GM18873 (cell line): ENCODE measurements around the gene CCNQ.

Experiments
- ATAC-seq: cut with Tn5 transposase; IDR thresholded peaks from one replicate; pipeline ENCODE4 v1.9.1; 2021; ENCODE audit warnings: mild to moderate bottlenecking, moderate library complexity, moderate number of reproducible peaks; ENCODE audit not compliant: unreplicated experiment, low FRiP score

CCNQ gene

GRCh38 chrX:153578889-153579288 is 20.1 kb downstream of the CCNQ start:
- no peak for ATAC-seq

GRCh38 chrX:153578200-153578835 is 20.6 kb downstream of the CCNQ start:
- ATAC-seq = no peak

DNA sequence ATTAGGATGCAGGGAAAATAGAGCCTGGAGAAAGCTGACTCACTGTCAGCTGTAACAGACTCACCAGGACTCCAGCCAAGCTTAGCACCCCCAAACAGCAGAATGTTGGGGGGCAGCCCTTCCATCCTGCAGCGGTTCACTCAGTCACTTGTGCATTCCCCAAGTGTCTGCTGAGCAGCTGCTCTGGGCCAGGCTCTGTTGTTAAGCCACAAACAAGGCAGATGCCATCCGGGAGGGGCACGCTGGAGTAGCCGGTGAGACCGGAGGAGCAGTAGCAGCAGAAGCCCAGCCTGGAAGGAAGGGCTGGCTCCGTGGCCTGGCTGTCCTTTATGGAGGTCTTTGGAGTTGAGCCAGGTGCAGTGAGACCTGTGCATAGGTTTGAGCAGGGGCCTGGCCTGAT is 22.0 kb downstream of the CCNQ start:
- no peak for ATAC-seq

- ATAC-seq = no peak
Measured at GRCh38 chrX:153576239-153576870, 22.6 kb downstream of the CCNQ start.

GRCh38 chrX:153573984-153574383 is 25.0 kb downstream of the CCNQ start:
- no peak for ATAC-seq

GRCh38 chrX:153572601-153573000 is 26.3 kb downstream of the CCNQ start:
- ATAC-seq = no peak

DNA sequence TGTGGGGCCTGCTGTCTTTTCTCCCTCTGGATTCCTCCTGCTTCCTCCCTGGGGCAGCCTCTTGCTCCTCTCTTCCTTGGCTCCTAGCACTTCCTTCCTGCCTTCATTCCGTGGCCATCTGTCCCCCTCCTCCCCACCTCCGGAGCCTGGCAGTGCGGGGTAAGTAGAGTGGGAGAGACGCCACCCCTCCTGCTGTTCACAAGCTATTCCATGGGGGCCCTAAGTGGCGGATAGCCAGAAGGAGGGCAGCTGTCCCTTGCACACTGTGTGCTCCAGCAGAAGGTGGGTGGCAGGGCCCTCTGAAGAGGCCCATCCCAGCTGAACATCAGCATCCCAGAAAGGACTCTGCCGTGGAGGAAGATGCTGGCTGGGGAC is 27.4 kb downstream of the CCNQ start:
- ATAC-seq = no peak

DNA sequence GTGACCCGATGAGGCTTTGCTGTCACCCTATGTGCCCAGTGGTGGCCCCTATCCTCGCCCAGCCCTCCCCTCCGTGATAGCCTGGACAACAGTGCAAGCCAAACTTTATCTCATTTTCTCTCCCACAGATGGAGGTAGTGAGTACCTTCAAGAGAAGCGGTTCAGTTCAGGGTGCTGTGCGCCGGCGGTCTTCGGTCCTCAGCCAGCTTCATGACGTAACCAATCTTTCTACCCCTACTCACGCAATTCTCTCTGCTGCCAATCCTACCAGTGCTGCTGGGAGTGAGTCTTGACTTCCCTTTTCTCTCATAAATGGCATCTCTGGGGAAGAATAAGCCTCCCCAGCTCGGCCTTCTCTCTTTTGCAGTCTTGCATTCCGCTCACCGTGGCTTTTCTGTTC is 29.5 kb downstream of the CCNQ start:
- no peak for ATAC-seq

DNA sequence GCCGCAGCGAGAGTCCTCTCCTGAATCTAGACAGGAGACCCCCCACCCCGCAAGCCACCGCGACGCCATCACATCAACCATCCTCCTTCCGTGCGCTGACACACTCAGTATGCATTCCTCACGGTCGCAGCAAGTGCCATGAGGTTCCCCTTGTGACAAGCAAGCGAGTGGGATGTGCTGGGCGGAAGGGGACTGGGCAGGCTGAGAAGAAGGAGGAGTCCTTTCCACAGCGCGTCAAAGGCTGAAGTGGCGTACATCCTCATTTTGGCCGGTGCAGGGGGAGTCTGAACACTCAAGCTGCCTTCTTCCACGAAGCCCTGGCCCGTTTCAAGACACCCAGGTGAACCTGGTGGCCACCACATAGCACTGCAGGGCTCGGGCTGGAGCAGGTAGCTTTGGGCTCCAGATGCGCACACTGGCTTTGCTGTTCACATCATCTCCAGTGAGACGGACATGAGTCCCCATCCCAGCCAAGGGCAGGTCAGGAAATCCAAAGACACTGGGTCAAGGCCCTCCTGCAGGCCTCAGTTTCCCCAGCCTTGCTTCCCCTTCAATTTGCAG is 30.4 kb downstream of the CCNQ start:
- ATAC-seq = no peak

- ATAC-seq = no peak
Measured at GRCh38 chrX:153565996-153566580, 32.9 kb downstream of the CCNQ start.

GRCh38 chrX:153564047-153564606 is 34.8 kb downstream of the CCNQ start:
- ATAC-seq = no peak

DNA sequence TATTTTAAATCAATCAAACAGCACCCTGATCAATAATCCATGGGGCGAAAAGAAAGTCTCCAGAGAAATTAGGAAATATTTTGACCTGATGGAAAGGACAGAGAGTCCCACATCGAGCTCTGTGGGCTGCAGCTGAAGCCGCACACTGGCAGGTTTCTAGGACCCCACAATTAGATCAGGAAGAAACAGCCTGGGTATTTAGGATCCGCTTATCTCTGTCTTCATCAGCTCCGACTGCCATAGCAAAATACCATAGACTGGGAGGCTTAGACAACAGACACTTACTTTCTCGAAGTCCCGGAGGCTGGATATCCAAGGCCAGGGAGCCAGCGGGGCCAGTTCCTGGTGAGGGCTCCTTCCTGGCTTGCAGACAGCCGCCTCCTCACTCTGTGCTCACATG is 36.4 kb downstream of the CCNQ start:
- no peak for ATAC-seq

GRCh38 chrX:153561337-153561736 is 37.6 kb downstream of the CCNQ start:
- no peak for ATAC-seq

GRCh38 chrX:153560466-153560865 is 38.5 kb downstream of the CCNQ start:
- no peak for ATAC-seq

- ATAC-seq = no peak
Measured at GRCh38 chrX:153560000-153560399, 38.9 kb downstream of the CCNQ start.

DNA sequence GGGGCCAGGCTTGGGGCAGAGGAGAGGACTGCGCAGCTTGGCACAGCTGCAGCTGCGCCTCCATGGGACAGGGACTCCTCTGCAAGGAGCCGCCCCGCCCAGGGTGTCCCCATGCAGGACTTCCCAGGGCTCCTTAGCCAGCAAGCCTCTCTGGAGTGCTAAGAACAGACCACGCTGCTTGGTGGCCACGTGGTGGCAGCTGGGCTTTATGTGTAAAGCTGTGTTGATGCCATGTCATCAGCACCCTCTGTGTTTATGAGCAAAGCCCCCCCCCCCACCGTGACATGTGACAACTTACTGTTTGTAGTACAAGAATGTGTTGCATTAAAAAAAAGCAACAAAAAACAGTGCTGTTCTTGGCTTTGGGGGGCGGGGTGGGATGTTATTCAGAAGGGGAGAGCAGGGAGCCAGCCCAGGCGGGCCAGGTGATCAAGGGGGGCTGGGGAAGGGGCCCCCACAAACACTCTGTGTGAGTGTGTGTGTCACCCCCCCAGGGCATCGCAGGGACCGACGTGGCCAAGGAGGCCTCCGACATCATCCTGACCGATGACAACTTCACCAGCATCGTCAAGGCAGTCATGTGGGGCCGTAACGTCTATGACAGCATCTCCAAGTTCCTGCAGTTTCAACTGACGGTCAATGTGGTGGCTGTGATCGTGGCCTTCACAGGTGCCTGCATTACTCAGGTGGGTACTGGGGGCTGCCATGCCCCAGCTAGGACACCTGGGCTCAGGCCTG is 41.2 kb downstream of the CCNQ start:
- ATAC-seq = no peak

GRCh38 chrX:153556767-153557166 is 42.2 kb downstream of the CCNQ start:
- no peak for ATAC-seq

GRCh38 chrX:153554519-153555167 is 44.3 kb downstream of the CCNQ start:
- ATAC-seq = no peak

DNA sequence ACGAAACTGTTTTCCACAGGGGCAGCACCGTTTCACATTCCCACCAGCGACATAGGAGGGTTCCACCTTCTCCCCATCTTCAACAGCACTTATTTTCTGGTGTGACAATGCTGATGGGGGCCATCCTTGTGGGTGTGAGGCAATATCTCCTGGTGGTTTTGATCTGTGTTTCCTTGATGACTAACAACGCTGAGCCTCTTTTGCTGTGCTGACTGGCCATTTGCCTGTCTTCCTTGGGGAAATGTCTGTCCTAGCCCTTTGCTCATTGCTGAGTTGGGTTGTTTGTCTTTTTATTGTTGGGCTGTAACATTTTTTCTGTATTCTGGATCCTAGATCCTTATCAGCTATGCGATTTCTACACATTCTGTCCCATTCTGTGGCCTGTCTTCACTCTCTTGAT is 47.8 kb downstream of the CCNQ start:
- no peak for ATAC-seq

DNA sequence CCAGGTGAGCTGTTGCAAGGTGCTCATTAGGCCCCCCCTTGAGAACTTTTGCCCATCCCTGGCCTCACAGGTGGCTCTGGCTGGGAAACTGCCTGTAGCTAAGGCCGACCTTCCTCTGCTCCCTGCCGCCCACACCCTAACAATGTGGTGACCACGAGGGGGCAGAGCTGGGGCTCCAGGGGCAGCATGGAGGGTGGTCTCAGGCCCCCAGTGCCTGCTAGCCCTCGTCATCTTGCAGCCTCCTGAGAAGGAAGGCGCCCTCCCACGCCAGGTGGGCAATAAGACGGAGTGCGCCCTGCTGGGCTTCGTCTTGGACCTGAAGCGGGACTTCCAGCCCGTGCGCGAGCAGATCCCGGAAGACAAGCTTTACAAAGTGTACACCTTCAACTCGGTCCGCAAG is 49.1 kb downstream of the CCNQ start:
- no peak for ATAC-seq
